Retinal pigment epithelial cell (primary cell): ENCODE measurements around the gene PLXNB1.

ENCODE experiments used
- DNase-seq: peaks from one replicate; pipeline ENCODE4 v3.0.0-alpha.2; 2010; ENCODE audit warnings: low read depth
- H3K4me3 ChIP-seq: 2 replicates; pipeline ENCODE4 v1.5.1; 2011; ENCODE audit warnings: mild to moderate bottlenecking, low read length, control low read depth, moderate library complexity
- TF ChIP-seq, protein P1 (sequence below): conservative IDR thresholded peaks from 2 replicates; pipeline ENCODE4 v1.5.1; 2011; ENCODE audit warnings: low read depth, low read length, control low read depth, inconsistent platforms

PLXNB1 gene

GRCh38 chr3:48399387-48400172 lies 30.3 kb downstream of the PLXNB1 start:
- no peak for DNase-seq
- H3K4me3 ChIP-seq: no peak overlapping the region
- TF ChIP-seq, protein P1, sequence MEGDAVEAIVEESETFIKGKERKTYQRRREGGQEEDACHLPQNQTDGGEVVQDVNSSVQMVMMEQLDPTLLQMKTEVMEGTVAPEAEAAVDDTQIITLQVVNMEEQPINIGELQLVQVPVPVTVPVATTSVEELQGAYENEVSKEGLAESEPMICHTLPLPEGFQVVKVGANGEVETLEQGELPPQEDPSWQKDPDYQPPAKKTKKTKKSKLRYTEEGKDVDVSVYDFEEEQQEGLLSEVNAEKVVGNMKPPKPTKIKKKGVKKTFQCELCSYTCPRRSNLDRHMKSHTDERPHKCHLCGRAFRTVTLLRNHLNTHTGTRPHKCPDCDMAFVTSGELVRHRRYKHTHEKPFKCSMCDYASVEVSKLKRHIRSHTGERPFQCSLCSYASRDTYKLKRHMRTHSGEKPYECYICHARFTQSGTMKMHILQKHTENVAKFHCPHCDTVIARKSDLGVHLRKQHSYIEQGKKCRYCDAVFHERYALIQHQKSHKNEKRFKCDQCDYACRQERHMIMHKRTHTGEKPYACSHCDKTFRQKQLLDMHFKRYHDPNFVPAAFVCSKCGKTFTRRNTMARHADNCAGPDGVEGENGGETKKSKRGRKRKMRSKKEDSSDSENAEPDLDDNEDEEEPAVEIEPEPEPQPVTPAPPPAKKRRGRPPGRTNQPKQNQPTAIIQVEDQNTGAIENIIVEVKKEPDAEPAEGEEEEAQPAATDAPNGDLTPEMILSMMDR: no peak

GRCh38 chr3:48398701-48399386 lies 31.0 kb downstream of the PLXNB1 start:
- no peak for DNase-seq
- H3K4me3 ChIP-seq: no peak overlapping the region
- TF ChIP-seq, protein P1: no peak

- DNase-seq: no peak
- H3K4me3 ChIP-seq: no peak overlapping the region
- TF ChIP-seq, protein P1: no peak
Observed at GRCh38 chr3:48397767-48398681, 31.9 kb downstream of the PLXNB1 start.

GRCh38 chr3:48395714-48396113 lies 34.2 kb downstream of the PLXNB1 start:
- H3K4me3 ChIP-seq: no peak overlapping the region
- TF ChIP-seq, protein P1: no peak
- DNase-seq: no peak

- no peak for DNase-seq
- TF ChIP-seq, protein P1: no peak
- H3K4me3 ChIP-seq: no peak overlapping the region
Observed at GRCh38 chr3:48394391-48394790, 35.5 kb downstream of the PLXNB1 start.

GRCh38 chr3:48388966-48389365 lies 40.9 kb downstream of the PLXNB1 start:
- no peak for DNase-seq
- TF ChIP-seq, protein P1: no peak
- H3K4me3 ChIP-seq: no peak overlapping the region
